ENCODE results near the gene CBX2.

CBX2 gene

DNA sequence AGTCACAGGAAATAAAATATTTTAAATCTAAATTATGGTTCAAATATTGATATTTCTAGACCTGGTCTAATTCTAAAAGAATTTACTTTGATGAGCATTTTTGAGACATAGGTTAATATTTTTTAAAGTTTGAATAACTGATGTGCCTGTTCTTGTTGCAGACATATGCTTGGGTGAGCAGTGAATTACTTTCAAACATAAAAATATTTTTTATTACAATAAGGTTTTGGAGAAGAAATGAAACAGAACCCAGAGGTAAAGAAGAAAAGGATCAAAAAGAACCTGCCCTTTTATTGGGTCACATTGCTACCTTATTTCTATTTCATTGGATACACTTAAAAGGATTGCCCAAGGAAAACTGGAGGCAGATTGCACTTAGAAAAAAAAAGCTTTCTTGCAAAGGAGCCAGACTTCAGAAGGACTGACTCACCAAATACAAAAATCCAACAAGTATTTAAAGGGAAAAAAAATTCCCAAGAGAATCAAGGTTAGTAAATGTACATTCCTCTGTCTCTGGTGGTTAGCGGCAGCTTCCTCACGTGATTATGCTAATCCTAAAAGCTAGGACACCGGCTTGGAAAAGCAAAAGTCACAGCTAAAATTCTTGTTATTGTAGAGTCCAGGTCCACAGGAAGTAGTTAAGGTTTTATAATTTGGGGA is 28.7 kb upstream of the CBX2 start:
- TF ChIP-seq GABPA (IDR thresholded peaks at IDR 0.05; ENCODE audit: low read depth) (no peak), POLR2AphosphoS5 (IDR thresholded peaks at IDR 0.05; ENCODE audit: low read depth) (no peak), SPI1 (IDR thresholded peaks at IDR 0.05; ENCODE audit: borderline replicate concordance, low read depth) (no peak)
- TF ChIP-seq, protein P1, sequence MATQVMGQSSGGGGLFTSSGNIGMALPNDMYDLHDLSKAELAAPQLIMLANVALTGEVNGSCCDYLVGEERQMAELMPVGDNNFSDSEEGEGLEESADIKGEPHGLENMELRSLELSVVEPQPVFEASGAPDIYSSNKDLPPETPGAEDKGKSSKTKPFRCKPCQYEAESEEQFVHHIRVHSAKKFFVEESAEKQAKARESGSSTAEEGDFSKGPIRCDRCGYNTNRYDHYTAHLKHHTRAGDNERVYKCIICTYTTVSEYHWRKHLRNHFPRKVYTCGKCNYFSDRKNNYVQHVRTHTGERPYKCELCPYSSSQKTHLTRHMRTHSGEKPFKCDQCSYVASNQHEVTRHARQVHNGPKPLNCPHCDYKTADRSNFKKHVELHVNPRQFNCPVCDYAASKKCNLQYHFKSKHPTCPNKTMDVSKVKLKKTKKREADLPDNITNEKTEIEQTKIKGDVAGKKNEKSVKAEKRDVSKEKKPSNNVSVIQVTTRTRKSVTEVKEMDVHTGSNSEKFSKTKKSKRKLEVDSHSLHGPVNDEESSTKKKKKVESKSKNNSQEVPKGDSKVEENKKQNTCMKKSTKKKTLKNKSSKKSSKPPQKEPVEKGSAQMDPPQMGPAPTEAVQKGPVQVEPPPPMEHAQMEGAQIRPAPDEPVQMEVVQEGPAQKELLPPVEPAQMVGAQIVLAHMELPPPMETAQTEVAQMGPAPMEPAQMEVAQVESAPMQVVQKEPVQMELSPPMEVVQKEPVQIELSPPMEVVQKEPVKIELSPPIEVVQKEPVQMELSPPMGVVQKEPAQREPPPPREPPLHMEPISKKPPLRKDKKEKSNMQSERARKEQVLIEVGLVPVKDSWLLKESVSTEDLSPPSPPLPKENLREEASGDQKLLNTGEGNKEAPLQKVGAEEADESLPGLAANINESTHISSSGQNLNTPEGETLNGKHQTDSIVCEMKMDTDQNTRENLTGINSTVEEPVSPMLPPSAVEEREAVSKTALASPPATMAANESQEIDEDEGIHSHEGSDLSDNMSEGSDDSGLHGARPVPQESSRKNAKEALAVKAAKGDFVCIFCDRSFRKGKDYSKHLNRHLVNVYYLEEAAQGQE (IDR thresholded peaks at IDR 0.05; ENCODE audit: insufficient replicate concordance, low read depth) = no peak
- TF ChIP-seq, protein P2, sequence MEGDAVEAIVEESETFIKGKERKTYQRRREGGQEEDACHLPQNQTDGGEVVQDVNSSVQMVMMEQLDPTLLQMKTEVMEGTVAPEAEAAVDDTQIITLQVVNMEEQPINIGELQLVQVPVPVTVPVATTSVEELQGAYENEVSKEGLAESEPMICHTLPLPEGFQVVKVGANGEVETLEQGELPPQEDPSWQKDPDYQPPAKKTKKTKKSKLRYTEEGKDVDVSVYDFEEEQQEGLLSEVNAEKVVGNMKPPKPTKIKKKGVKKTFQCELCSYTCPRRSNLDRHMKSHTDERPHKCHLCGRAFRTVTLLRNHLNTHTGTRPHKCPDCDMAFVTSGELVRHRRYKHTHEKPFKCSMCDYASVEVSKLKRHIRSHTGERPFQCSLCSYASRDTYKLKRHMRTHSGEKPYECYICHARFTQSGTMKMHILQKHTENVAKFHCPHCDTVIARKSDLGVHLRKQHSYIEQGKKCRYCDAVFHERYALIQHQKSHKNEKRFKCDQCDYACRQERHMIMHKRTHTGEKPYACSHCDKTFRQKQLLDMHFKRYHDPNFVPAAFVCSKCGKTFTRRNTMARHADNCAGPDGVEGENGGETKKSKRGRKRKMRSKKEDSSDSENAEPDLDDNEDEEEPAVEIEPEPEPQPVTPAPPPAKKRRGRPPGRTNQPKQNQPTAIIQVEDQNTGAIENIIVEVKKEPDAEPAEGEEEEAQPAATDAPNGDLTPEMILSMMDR (IDR thresholded peaks at IDR 0.05; ENCODE audit: insufficient read depth, low read length) = no peak
- H3K27me3 ChIP-seq (ENCODE audit: insufficient read depth, poor library complexity, severe bottlenecking) = peaks cover 46% of the 10 kb centered on the region
- H3K27ac ChIP-seq (replicated peaks) = no peak overlapping the region
- no peak overlapping the region for H3K4me3 ChIP-seq (replicated peaks; ENCODE audit: insufficient read depth, low read length)
- no peak for DNase-seq (ENCODE audit: low read depth in 1 of 2, low spot score in 1 of 2)

DNA sequence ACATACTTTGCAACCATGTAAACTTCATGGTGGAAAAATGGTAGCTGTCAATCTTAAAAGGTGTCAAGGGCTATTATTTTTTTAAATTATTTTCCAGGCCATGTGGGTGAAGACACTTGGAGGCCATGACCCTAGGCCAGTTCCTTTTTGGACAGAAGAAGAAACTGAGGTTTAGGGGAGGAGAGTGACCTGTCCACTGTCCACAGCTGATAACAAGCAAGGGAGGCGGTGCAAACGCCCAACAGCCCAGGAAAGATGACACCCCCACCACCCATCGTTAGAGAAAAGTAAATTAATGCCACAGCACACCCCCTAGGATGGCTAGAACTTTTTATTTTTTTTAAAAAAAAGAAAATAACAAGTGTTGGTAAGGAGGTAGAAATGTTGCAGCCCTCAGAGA is 28.0 kb upstream of the CBX2 start:
- DNase-seq (ENCODE audit: low read depth in 1 of 2, low spot score in 1 of 2) = no peak
- no peak overlapping the region for H3K4me3 ChIP-seq (replicated peaks; ENCODE audit: insufficient read depth, low read length)
- TF ChIP-seq, protein P1 (IDR thresholded peaks at IDR 0.05; ENCODE audit: insufficient replicate concordance, low read depth) = no peak
- TF ChIP-seq POLR2AphosphoS5 (IDR thresholded peaks at IDR 0.05; ENCODE audit: low read depth) (no peak), SPI1 (IDR thresholded peaks at IDR 0.05; ENCODE audit: borderline replicate concordance, low read depth) (no peak), GABPA (IDR thresholded peaks at IDR 0.05; ENCODE audit: low read depth) (no peak)
- TF ChIP-seq, protein P2 (IDR thresholded peaks at IDR 0.05; ENCODE audit: insufficient read depth, low read length) = no peak
- no peak overlapping the region for H3K27ac ChIP-seq (replicated peaks)
- H3K27me3 ChIP-seq (ENCODE audit: insufficient read depth, poor library complexity, severe bottlenecking) = peaks cover 46% of the 10 kb centered on the region

DNA sequence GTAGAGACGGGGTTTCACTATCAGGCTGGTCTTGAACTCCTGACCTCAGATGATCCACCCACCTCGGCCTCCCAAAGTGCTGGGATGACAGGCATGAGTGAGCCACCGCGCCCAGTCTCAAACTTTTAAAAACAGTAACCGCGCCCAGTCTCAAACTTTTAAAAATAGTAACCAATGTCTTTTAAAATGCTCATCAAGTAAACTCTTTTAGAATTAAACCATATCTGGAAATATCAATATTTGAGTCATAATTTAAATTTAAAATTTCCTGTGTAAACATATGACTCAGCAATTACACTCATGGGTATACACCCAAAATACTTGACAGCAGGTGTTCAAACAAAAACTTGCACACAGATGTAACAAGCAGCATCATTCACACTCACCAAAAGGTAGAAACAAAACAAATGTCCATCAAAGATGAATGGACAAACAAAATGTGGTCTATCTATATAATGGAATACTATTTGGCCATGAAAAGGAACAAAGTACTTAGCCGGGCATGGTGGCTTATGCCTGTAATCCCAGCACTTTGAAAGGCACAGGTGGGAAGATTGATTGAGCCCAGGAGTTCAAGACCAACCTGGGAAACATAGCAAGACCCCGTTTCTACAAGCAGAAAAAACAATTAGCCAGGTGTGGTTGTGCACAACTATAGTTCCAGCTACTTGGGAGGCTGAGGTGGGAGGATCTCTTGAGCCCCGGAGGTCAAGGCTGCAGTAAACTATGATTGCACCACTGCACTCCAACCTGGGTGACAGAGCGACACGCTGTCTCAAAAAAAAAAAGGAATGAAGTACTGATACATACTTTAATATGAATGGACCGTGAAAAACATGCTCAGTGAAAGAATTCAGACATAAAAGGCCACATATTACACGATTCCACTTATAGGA is 27.1 kb upstream of the CBX2 start:
- no peak overlapping the region for H3K27ac ChIP-seq (replicated peaks)
- H3K27me3 ChIP-seq (ENCODE audit: insufficient read depth, poor library complexity, severe bottlenecking) = peaks cover 46% of the 10 kb centered on the region
- no peak overlapping the region for H3K4me3 ChIP-seq (replicated peaks; ENCODE audit: insufficient read depth, low read length)
- DNase-seq (ENCODE audit: low read depth in 1 of 2, low spot score in 1 of 2) = no peak
- TF ChIP-seq, protein P1 (IDR thresholded peaks at IDR 0.05; ENCODE audit: insufficient replicate concordance, low read depth) = no peak
- TF ChIP-seq POLR2AphosphoS5 (IDR thresholded peaks at IDR 0.05; ENCODE audit: low read depth) (no peak), SPI1 (IDR thresholded peaks at IDR 0.05; ENCODE audit: borderline replicate concordance, low read depth) (no peak), GABPA (IDR thresholded peaks at IDR 0.05; ENCODE audit: low read depth) (no peak)
- TF ChIP-seq, protein P2 (IDR thresholded peaks at IDR 0.05; ENCODE audit: insufficient read depth, low read length) = no peak

Data from HL-60 (cell line).